Neuronal stem cell (in vitro differentiated cells): ENCODE results near the gene SMOC2.

ENCODE experiments used
- DNase-seq: peaks from one replicate; pipeline ENCODE4 v3.0.0-alpha.2; 2013; ENCODE audit warnings: low spot score
- H2AFZ ChIP-seq: one replicate; pipeline ENCODE4 v1.6.1; 2013; ENCODE audit warnings: mild to moderate bottlenecking, low read length, inconsistent platforms
- H2AK5ac ChIP-seq: 2 replicates; pipeline ENCODE4 v1.6.1; 2013; ENCODE audit warnings: low read depth, mild to moderate bottlenecking, inconsistent platforms, low read length, moderate library complexity, mixed read lengths
- H2BK120ac ChIP-seq: 2 replicates; pipeline ENCODE4 v1.6.1; 2013; ENCODE audit warnings: low read depth, mild to moderate bottlenecking, inconsistent platforms, low read length, moderate library complexity, mixed read lengths
- H2BK12ac ChIP-seq: one replicate; pipeline ENCODE4 v1.6.1; 2013; ENCODE audit warnings: low read length, inconsistent platforms
- H2BK15ac ChIP-seq: 2 replicates; pipeline ENCODE4 v1.6.1; 2013; ENCODE audit warnings: mild to moderate bottlenecking, low read length, inconsistent platforms, mixed read lengths
- H2BK5ac ChIP-seq: one replicate; pipeline ENCODE4 v1.6.1; 2013; ENCODE audit warnings: inconsistent platforms, mild to moderate bottlenecking, low read length, moderate library complexity
- H3K14ac ChIP-seq: one replicate; pipeline ENCODE4 v1.6.1; 2013; ENCODE audit warnings: low read length, inconsistent platforms
- H3K18ac ChIP-seq: 2 replicates; pipeline ENCODE4 v1.6.1; 2013; ENCODE audit warnings: low read length, inconsistent platforms
- H3K23ac ChIP-seq: 2 replicates; pipeline ENCODE4 v1.6.1; 2013; ENCODE audit warnings: low read depth, mild to moderate bottlenecking, mixed read lengths, low read length, inconsistent platforms; ENCODE audit not compliant: poor library complexity
- H3K27ac ChIP-seq: replicated peaks from 3 replicates; pipeline ENCODE4 v1.5.1; 2013; ENCODE audit warnings: low read length, inconsistent platforms
- H3K27me3 ChIP-seq, 3 experiments: 2 replicates each; pipeline ENCODE4 v1.6.1; 2013; ENCODE audit warnings: low read length in 3 of 3, mild to moderate bottlenecking in 2 of 3, inconsistent platforms in 1 of 3, low read depth in 1 of 3, mixed read lengths in 1 of 3, moderate library complexity in 1 of 3; ENCODE audit not compliant: control insufficient read depth in 3 of 3, insufficient read depth in 3 of 3
- H3K36me3 ChIP-seq, 2 donors: replicated peaks in 1 of 2; 2 replicates each; pipeline ENCODE4 v1.6.1; 2013; ENCODE audit warnings: low read length in 2 of 2; ENCODE audit not compliant: control insufficient read depth in 2 of 2, insufficient read depth in 2 of 2
- H3K4ac ChIP-seq: 2 replicates; pipeline ENCODE4 v1.6.1; 2013; ENCODE audit warnings: inconsistent platforms, mild to moderate bottlenecking, low read length, moderate library complexity
- H3K4me1 ChIP-seq, 2 donors: 1 replicate in 1 of 2; 2 replicates in 1 of 2; pipeline ENCODE4 v1.6.1; 2013; ENCODE audit warnings: low read length in 2 of 2, low read depth in 1 of 2; ENCODE audit not compliant: control insufficient read depth in 2 of 2, insufficient read depth in 1 of 2
- H3K4me2 ChIP-seq: one replicate; pipeline ENCODE4 v1.6.1; 2013; ENCODE audit warnings: mild to moderate bottlenecking, low read length, inconsistent platforms; ENCODE audit not compliant: insufficient read depth, poor library complexity, severe bottlenecking
- H3K4me3 ChIP-seq, 2 donors: 2 replicates each; pipeline ENCODE4 v1.5.1; 2013; ENCODE audit warnings: low read length in 2 of 2, mild to moderate bottlenecking in 2 of 2, inconsistent platforms in 1 of 2, moderate library complexity in 1 of 2
- H3K79me1 ChIP-seq: one replicate; pipeline ENCODE4 v1.6.1; 2013; ENCODE audit warnings: low read depth, mild to moderate bottlenecking, inconsistent platforms, low read length, moderate library complexity
- H3K9ac ChIP-seq: one replicate; pipeline ENCODE4 v1.6.1; 2013; ENCODE audit warnings: mild to moderate bottlenecking, low read depth, low read length, inconsistent platforms; ENCODE audit not compliant: poor library complexity
- H3K9me3 ChIP-seq, 2 donors: replicated peaks in 1 of 2; 2 replicates each; pipeline versions ENCODE3 to v1.6.1; 2013; ENCODE audit warnings: low read length in 2 of 2, mild to moderate bottlenecking in 2 of 2, inconsistent platforms in 1 of 2, low read depth in 1 of 2, mixed read lengths in 1 of 2, moderate library complexity in 1 of 2; ENCODE audit not compliant: control insufficient read depth in 2 of 2, insufficient read depth in 1 of 2
- H4K8ac ChIP-seq: one replicate; pipeline ENCODE4 v1.6.1; 2013; ENCODE audit warnings: low read depth, mild to moderate bottlenecking, inconsistent platforms, low read length, moderate library complexity
- H4K91ac ChIP-seq: one replicate; pipeline ENCODE4 v1.6.1; 2013; ENCODE audit warnings: low read length, low read depth, mild to moderate bottlenecking, inconsistent platforms; ENCODE audit not compliant: poor library complexity
- WGBS, 2 donors: extraction: QIAGEN DNeasy Blood & Tissue Kit; methylation state at CpG; one replicate each; pipeline ENCODE4 v1.1.7; 2013; ENCODE audit warnings: missing lambda C conversion rate in 2 of 2, mixed read lengths in 1 of 2; ENCODE audit not compliant: insufficient read length in 2 of 2, insufficient replicate concordance in 1 of 2; ENCODE audit errors: extremely low coverage in 2 of 2; 5-methylcytosine and 5-hydroxymethylcytosine counted together

The SMOC2 gene

DNA sequence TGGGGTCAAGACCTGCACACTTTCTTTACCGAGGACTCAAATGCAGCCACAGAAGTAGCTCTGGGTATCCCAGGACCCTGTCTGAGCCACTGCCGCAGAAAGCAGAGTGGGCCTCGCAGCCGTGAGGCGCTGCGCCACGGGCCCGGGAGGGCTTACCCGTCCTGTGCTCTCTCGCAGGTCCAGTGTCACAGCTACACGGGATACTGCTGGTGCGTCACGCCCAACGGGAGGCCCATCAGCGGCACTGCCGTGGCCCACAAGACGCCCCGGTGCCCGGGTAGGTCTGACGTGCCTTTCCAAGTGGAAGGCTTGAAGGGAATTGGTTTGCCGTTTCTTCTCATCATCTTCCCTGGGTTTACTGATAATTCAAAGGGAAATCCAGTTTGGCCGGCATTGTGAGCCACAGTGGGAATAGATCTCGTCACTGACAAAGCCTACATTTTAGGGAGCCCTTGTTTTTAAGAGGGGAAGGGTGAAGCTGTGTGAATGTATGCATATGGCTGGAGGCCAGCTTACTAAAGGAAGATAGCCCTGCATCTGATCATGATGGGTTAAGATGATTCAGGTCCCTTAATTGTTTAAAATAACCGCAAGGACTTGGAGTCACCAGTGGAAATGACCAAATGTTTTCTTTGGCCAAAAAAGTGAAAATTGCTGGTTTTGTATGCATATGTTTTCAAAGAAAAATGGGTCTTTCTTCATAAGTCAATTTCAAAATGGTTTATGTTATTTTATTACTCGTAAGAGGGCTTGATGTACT, 86.6 kb downstream of the SMOC2 start:
- Histone ChIP-seq H3K4ac (no peak overlapping the region), H2BK12ac (no peak overlapping the region), H3K4me2 (no peak overlapping the region), H3K4me1 (peaks cover 0 to 6% of the 10 kb centered on the region in 2 donors), H2BK120ac (no peak overlapping the region), H4K8ac (no peak overlapping the region), H2BK5ac (no peak overlapping the region), H3K18ac (no peak overlapping the region), H3K79me1 (no peaks in the 10 kb centered on the region), H4K91ac (no peak overlapping the region), H3K4me3 (no peak overlapping the region), H3K27ac (no peak overlapping the region), H3K9me3 (no peaks in the 10 kb centered on the region), H2AFZ (no peak overlapping the region), H3K14ac (no peak overlapping the region), H3K23ac (no peak overlapping the region), H3K36me3 (no peaks in the 10 kb centered on the region), H2BK15ac (no peak overlapping the region), H2AK5ac (no peak overlapping the region), H3K9ac (no peak overlapping the region), H3K27me3 (no peaks in the 10 kb centered on the region)
- WGBS, 2 donors: no CpG with 5 or more reads among the region's 25 CpGs
- no peak for DNase-seq

DNA sequence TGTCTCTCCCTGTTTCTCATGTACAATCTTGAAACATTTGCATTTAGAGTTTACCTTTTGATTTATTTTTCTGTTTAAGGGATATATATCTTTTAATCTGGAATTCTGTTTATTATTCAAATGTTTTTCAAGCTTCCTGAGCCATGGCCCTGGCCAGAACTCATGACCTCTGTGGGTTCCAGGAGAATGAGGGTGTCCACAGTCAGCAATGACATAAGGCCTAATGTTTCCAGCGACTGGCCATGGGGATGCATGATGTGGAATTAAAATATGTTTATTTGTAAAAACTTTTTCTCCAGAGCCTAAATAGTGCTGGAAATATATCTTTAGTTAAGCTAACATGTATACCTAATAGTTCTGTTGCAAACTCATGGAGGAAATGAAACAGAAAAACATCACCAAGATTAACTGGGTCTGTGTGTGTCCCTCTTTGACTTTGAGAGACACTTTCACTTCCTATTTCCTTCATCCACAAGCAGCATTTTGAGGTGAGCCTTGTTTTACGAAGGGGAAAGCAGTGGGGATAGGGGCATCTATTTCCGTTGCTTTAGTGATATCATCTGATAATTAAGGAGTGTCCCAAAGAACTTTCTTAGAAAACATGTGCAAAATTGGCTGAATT, 87.6 kb downstream of the SMOC2 start:
- Histone ChIP-seq H3K18ac (no peak overlapping the region), H3K4me1 (peaks cover 0 to 6% of the 10 kb centered on the region in 2 donors), H2AFZ (no peak overlapping the region), H2BK12ac (no peak overlapping the region), H3K9me3 (no peaks in the 10 kb centered on the region), H3K27ac (no peak overlapping the region), H3K9ac (no peak overlapping the region), H3K4me3 (no peak overlapping the region), H3K4ac (no peak overlapping the region), H3K36me3 (no peaks in the 10 kb centered on the region), H2AK5ac (no peak overlapping the region), H2BK120ac (no peak overlapping the region), H4K8ac (no peak overlapping the region), H3K79me1 (no peaks in the 10 kb centered on the region), H3K4me2 (no peak overlapping the region), H3K23ac (no peak overlapping the region), H2BK15ac (no peak overlapping the region), H4K91ac (no peak overlapping the region), H2BK5ac (no peak overlapping the region), H3K14ac (no peak overlapping the region), H3K27me3 (no peaks in the 10 kb centered on the region)
- no peak for DNase-seq
- no CpG with 5 or more reads among the region's 3 CpGs for WGBS, 2 donors

DNA sequence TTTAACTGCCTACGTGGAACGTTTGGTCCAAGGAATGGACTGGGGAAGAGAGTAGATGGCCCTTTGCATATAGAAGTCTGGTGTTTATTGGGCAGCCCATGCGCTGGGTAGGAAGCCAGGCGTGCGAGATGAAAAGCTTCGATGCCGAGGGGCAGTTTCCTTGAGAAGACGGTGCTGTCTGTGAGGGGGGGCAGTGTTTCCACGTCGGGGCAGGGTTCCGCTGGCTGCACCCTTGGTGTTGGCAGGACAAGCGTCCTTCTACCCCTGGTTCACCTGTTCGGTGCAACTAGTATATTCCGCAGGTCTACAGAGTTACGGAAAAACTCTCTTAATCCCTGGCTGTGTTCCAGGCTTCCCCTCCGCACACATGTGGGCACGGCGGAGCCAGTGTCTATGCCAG, 88.2 kb downstream of the SMOC2 start:
- H3K4me1 ChIP-seq: peaks cover 0 to 6% of the 10 kb centered on the region in 2 donors
- no peaks in the 10 kb centered on the region for H3K27me3 ChIP-seq
- no peak overlapping the region for H4K8ac ChIP-seq
- H2AFZ ChIP-seq: no peak overlapping the region
- no peak overlapping the region for H3K14ac ChIP-seq
- no peaks in the 10 kb centered on the region for H3K79me1 ChIP-seq
- no peak overlapping the region for H3K4ac ChIP-seq
- H2BK5ac ChIP-seq: no peak overlapping the region
- H3K27ac ChIP-seq: no peak overlapping the region
- no peak overlapping the region for H3K18ac ChIP-seq
- no peak overlapping the region for H2BK15ac ChIP-seq
- no peak overlapping the region for H3K23ac ChIP-seq
- H3K9ac ChIP-seq: no peak overlapping the region
- H3K4me2 ChIP-seq: no peak overlapping the region
- no peak overlapping the region for H2BK120ac ChIP-seq
- H3K9me3 ChIP-seq: no peaks in the 10 kb centered on the region
- H3K4me3 ChIP-seq: no peak overlapping the region
- no peak overlapping the region for H2AK5ac ChIP-seq
- DNase-seq: no peak
- H3K36me3 ChIP-seq: no peaks in the 10 kb centered on the region
- WGBS, 2 donors: no CpG with 5 or more reads among the region's 18 CpGs
- H2BK12ac ChIP-seq: no peak overlapping the region
- H4K91ac ChIP-seq: no peak overlapping the region

DNA sequence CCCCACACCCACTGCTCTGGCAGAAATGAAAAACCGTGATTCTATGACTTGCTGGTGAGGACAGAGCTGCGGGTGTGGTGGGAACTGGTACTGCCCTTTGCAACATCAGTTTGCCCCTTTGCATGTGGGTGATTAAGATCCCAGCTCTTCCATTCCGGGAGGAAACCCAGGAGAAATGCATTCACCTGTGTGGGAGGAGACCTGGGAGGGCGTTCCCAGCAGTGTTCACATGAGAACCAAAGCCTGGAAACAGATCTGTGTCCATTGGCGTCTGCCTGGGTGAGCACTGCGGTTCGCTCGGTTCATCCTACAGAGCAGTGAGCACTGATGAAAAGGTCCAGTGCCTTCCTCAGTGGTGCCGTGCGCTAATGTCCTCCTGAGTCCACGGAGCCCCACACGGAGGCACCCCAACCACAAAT, 89.7 kb downstream of the SMOC2 start:
- Histone ChIP-seq H3K4me2 (no peak overlapping the region), H3K4me1 (peaks cover 0 to 6% of the 10 kb centered on the region in 2 donors), H2BK120ac (no peak overlapping the region), H2BK12ac (no peak overlapping the region), H3K4ac (no peak overlapping the region), H2BK15ac (no peak overlapping the region), H3K79me1 (no peaks in the 10 kb centered on the region), H3K18ac (peak overlapping the region; percentile 48), H4K8ac (no peak overlapping the region), H3K27ac (no peak overlapping the region), H3K14ac (no peak overlapping the region), H2AK5ac (no peak overlapping the region), H3K9ac (no peak overlapping the region), H2BK5ac (no peak overlapping the region), H3K23ac (no peak overlapping the region), H3K27me3 (no peaks in the 10 kb centered on the region), H2AFZ (no peak overlapping the region), H4K91ac (no peak overlapping the region), H3K4me3 (no peak overlapping the region), H3K9me3 (no peaks in the 10 kb centered on the region), H3K36me3 (no peaks in the 10 kb centered on the region)
- no peak for DNase-seq
- no CpG with 5 or more reads among the region's 12 CpGs for WGBS, 2 donors
